Suprapubic skin (tissue), 4 donors: ENCODE data around the gene MMP24. TPM values are rescaled to one million over a fixed set of nuclear protein-coding genes. Genes with fewer than 3 reads are reported as not detected.
"Not testable (repeated sequence)": the region's sequence is repeated elsewhere in the genome, so short reads cannot be mapped to it uniquely, and the experiment has no call there.

Source experiments
- DNase-seq, 2 donors: peaks; one replicate each; pipeline ENCODE4 v3.0.0-alpha.2; 2019; ENCODE audit warnings: low spot score in 2 of 2
- H3K27ac ChIP-seq: fragments of 200-600 bp; sonication (generic); one replicate; pipeline ENCODE4 v1.5.1; 2019
- H3K27me3 ChIP-seq: fragments of 200-600 bp; sonication (generic); one replicate; pipeline ENCODE4 v1.5.1; 2019
- H3K36me3 ChIP-seq: fragments of 200-600 bp; sonication (generic); one replicate; pipeline ENCODE4 v1.5.1; 2019
- H3K4me1 ChIP-seq: fragments of 200-600 bp; sonication (generic); one replicate; pipeline ENCODE4 v1.5.1; 2019
- H3K4me3 ChIP-seq: fragments of 200-600 bp; sonication (generic); one replicate; pipeline ENCODE4 v1.5.1; 2019; ENCODE audit warnings: mild to moderate bottlenecking
- H3K9me3 ChIP-seq: fragments of 200-600 bp; sonication (generic); one replicate; pipeline ENCODE4 v1.5.1; 2019
- EP300 ChIP-seq: sonication (generic); formaldehyde crosslinking; IDR thresholded peaks from one replicate; pipeline ENCODE4 v1.6.1; 2017; ENCODE audit warnings: antibody characterized with exemption
- POLR2A ChIP-seq, 2 donors: fragments of 450-650 bp; IDR thresholded peaks; one replicate each; pipeline ENCODE4 v1.6.1; 2017; ENCODE audit warnings: antibody characterized with exemption in 2 of 2, mild to moderate bottlenecking in 2 of 2, moderate library complexity in 2 of 2
- POLR2AphosphoS5 ChIP-seq, 3 donors: sonication (generic); formaldehyde crosslinking; IDR thresholded peaks; one replicate each; pipeline ENCODE4 v1.6.1; 2017; ENCODE audit warnings: antibody characterized with exemption in 3 of 3
- WGBS: methylation state at CpG from one replicate; pipeline ENCODE4 v1.1.5; 2018; 5-methylcytosine and 5-hydroxymethylcytosine counted together
- total RNA-seq, 4 donors: library from RNA; depleted of rRNA; stranded (reverse); fragments of >200 nt; gene quantifications; one replicate each; pipeline ENCODE4 v1.1.0, GENCODE V29; 2016
- TF ChIP-seq, protein P1 (sequence below), 2 donors: fragments of 200-600 bp in 1 of 2; fragments of 450-650 bp in 1 of 2; sonication (generic) in 1 of 2; IDR thresholded peaks; one replicate each; pipeline ENCODE4 v1.5.1; 2016 to 2019; ENCODE audit warnings: antibody characterized with exemption in 2 of 2, mild to moderate bottlenecking in 1 of 2, moderate library complexity in 1 of 2

Gene MMP24
- total RNA-seq, 4 donors from 2014 or later: 0.16 to 0.47 (median 0.44) TPM; not detected in 1

DNA sequence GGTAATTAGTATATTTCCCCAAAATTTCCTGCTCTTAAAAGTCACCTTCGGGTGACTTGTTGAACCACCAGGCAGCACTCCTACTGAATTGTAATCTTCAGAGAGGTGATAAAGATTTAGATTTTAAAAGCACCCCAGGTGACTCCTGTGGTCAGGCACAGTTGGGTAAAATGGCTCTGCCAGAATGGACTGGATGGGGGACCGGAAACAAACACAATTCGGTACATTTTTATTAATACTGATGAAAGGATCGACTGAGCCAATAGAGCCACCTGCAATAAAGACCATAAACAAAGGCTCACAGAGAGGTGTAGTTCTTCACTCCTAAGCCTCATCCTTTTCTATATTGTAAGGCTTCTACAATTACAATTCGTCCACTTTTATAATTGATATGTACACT lies 85.3 kb downstream of the MMP24 start:
- no peaks in the 10 kb centered on the region for H3K36me3 ChIP-seq
- no peak overlapping the region for H3K4me3 ChIP-seq
- H3K9me3 ChIP-seq: no peaks in the 10 kb centered on the region
- peaks cover 34% of the 10 kb centered on the region for H3K4me1 ChIP-seq
- H3K27ac ChIP-seq: no peak overlapping the region
- DNase-seq: no peak
- no peaks in the 10 kb centered on the region for H3K27me3 ChIP-seq
- 90% methylated on average over 5 of the region's 5 CpGs for WGBS
- no peak for TF ChIP-seq POLR2AphosphoS5 (IDR thresholded peaks at IDR 0.05)
- TF ChIP-seq EP300: no peak
- TF ChIP-seq, protein P1, sequence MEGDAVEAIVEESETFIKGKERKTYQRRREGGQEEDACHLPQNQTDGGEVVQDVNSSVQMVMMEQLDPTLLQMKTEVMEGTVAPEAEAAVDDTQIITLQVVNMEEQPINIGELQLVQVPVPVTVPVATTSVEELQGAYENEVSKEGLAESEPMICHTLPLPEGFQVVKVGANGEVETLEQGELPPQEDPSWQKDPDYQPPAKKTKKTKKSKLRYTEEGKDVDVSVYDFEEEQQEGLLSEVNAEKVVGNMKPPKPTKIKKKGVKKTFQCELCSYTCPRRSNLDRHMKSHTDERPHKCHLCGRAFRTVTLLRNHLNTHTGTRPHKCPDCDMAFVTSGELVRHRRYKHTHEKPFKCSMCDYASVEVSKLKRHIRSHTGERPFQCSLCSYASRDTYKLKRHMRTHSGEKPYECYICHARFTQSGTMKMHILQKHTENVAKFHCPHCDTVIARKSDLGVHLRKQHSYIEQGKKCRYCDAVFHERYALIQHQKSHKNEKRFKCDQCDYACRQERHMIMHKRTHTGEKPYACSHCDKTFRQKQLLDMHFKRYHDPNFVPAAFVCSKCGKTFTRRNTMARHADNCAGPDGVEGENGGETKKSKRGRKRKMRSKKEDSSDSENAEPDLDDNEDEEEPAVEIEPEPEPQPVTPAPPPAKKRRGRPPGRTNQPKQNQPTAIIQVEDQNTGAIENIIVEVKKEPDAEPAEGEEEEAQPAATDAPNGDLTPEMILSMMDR (IDR thresholded peaks at IDR 0.05): no peak
- TF ChIP-seq POLR2A (IDR thresholded peaks at IDR 0.05): no peak

DNA sequence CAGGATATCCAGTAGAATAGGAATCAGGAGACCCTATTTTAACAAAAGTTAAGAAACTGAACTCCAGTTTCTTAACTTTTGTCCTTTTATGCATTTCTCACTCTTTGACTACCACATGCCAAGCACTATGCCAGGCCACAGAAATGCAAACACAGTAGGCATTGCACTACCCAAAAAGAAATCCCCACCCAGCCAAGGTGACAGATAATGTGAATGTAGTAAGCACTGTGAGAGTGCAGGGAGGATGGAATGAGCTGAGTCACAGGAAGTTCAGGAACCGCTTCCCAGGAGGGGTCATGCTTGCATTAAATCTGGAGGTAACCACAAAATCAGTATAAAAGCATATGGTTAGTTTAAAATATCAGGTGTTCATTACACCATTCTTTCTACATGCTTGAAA lies 85.8 kb downstream of the MMP24 start:
- Histone ChIP-seq H3K27ac (no peak overlapping the region), H3K4me1 (peaks cover 29% of the 10 kb centered on the region), H3K4me3 (no peak overlapping the region), H3K9me3 (no peaks in the 10 kb centered on the region), H3K27me3 (no peaks in the 10 kb centered on the region), H3K36me3 (no peaks in the 10 kb centered on the region)
- WGBS: 73% methylated on average over 1 of the region's 1 CpG
- TF ChIP-seq EP300: no peak
- TF ChIP-seq POLR2A (IDR thresholded peaks at IDR 0.05): no peak
- TF ChIP-seq, protein P1 (IDR thresholded peaks at IDR 0.05): no peak
- no peak for TF ChIP-seq POLR2AphosphoS5 (IDR thresholded peaks at IDR 0.05)
- DNase-seq: no peak

DNA sequence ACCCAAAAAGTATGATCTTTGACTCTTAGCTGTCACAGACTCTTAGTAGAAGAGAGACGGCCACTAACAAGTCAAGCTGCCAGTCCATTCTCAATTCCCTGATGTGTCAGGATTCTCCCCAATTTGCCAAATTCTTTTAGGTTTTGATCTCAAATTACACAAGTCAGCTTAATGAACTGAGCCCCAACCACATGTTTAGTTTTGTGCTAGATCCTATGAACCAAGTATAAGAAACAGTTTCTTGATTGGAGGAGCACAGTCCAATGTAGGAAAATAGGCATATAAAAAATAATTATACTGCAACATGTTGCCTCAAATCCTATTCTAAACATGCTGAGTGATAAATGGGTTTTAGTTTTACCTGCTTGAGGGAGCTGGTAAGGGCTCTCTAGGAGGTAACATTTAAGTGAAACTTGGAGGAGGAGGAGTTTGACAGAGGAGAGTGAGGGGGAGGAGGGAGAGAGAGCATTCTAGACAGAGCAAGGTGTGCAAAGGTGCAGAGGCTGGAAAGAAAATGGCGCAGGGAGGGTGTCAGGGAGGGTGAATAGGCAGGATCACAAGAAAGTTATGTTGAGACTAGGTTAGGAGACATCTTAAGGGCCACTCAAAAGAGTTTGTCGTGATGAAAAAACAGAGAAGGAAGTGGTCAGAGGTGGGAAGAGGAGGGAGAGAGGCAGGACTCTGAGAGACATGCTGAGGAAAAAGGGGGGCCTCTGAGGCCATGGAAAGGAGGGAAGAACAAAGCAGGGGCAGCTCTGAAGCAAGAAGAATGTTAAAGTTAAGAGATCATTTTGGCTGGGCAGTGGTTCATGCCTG lies 88.5 kb downstream of the MMP24 start:
- no peak for DNase-seq
- no peaks in the 10 kb centered on the region for H3K9me3 ChIP-seq
- H3K4me1 ChIP-seq: peaks cover 22% of the 10 kb centered on the region
- WGBS: 78% methylated on average over 3 of the region's 3 CpGs
- no peaks in the 10 kb centered on the region for H3K36me3 ChIP-seq
- TF ChIP-seq, protein P1 (IDR thresholded peaks at IDR 0.05): no peak
- TF ChIP-seq EP300 (no peak), POLR2A (IDR thresholded peaks at IDR 0.05) (no peak), POLR2AphosphoS5 (IDR thresholded peaks at IDR 0.05) (no peak)
- no peak overlapping the region for H3K27ac ChIP-seq
- H3K27me3 ChIP-seq: no peaks in the 10 kb centered on the region
- H3K4me3 ChIP-seq: no peak overlapping the region

DNA sequence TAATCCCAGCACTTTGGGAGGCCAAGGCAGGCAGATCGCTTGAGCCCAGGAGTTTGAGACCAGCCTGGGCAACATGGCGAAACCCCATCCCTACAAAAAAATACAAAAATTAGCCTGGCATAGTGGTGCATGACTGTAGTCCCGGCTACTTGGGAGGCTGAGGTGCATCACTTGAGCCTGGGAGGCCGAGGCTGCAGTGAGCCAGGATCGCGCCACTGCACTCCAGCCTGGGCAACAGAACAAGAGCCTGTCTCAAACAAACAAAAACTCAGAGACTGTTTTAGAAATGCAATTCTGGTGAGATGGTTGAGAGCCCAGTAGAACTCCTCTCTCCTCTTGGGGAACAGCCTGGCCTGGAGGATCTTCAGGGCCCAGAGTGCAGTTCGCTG lies 89.1 kb downstream of the MMP24 start:
- not testable (repeated sequence) for H3K27ac ChIP-seq, H3K36me3 ChIP-seq, H3K4me3 ChIP-seq, H3K27me3 ChIP-seq, H3K9me3 ChIP-seq, DNase-seq
- H3K4me1 ChIP-seq: peaks cover 22% of the 10 kb centered on the region
- over 99% methylated on average over 7 of the region's 7 CpGs for WGBS

DNA sequence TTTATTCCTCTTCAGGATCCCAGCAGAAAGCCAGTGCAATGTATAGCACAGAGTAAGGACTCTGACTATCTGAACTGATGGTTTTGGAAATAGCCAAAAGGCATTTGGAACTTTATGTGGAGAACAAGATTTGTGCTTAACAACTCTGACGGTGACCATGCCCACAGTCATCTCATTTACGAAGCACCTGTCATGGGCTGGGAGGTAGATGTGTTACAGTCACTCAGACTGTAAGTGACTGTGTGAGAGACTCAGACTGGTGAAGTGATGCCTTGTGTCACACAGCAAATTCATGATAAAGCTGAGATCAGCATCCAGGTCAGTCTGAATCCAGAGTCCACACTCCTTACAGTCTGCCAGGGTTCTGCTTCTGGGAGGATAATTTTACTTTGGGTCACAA lies 89.6 kb downstream of the MMP24 start:
- Histone ChIP-seq H3K4me1 (peaks cover 22% of the 10 kb centered on the region), H3K36me3 (no peaks in the 10 kb centered on the region), H3K4me3 (no peak overlapping the region), H3K27ac (no peak overlapping the region), H3K27me3 (no peaks in the 10 kb centered on the region), H3K9me3 (no peaks in the 10 kb centered on the region)
- TF ChIP-seq EP300: no peak
- TF ChIP-seq POLR2AphosphoS5 (IDR thresholded peaks at IDR 0.05): no peak
- no peak for TF ChIP-seq POLR2A (IDR thresholded peaks at IDR 0.05)
- TF ChIP-seq, protein P1 (IDR thresholded peaks at IDR 0.05): no peak
- DNase-seq: no peak
- 82% methylated on average over 2 of the region's 2 CpGs for WGBS
